ENCODE measurements around the gene ZNF804A.

GRCh38 chr2:184743096-184743495, 144.8 kb downstream of the ZNF804A start:
- TF ChIP-seq POLR2A (IDR thresholded peaks at IDR 0.05; ENCODE audit: low read depth, low read length) (no peak), TAF1 (IDR thresholded peaks at IDR 0.05; ENCODE audit: low read depth, low read length) (no peak), POLR2AphosphoS5 (IDR thresholded peaks at IDR 0.05; ENCODE audit: low read depth, low read length) (no peak), SPI1 (IDR thresholded peaks at IDR 0.05; ENCODE audit: low read depth, low read length) (no peak)

All from GM12891 (cell line).